Colonic mucosa (tissue), 4 donors: ENCODE measurements around the gene ARID3C. TPM values are rescaled to one million over a fixed set of nuclear protein-coding genes. Genes with fewer than 3 reads are reported as not detected.
"Not testable (repeated sequence)": the region's sequence is repeated elsewhere in the genome, so short reads cannot be mapped to it uniquely, and the experiment has no call there.

Experiments
- DNase-seq: peaks from one replicate; pipeline ENCODE4 v3.0.0-alpha.2; 2020
- H3K27ac ChIP-seq: fragments of 200-600 bp; one replicate; pipeline ENCODE4 v1.8.0; 2021
- H3K27me3 ChIP-seq: fragments of 200-600 bp; one replicate; pipeline ENCODE4 v1.8.0; 2021
- H3K36me3 ChIP-seq: fragments of 200-600 bp; one replicate; pipeline ENCODE4 v1.8.0; 2021
- H3K4me1 ChIP-seq: fragments of 200-600 bp; one replicate; pipeline ENCODE4 v1.8.0; 2021; ENCODE audit warnings: mild to moderate bottlenecking
- H3K4me3 ChIP-seq: fragments of 200-600 bp; one replicate; pipeline ENCODE4 v1.8.0; 2021
- H3K9ac ChIP-seq, 2 donors: one replicate each; pipeline ENCODE4 v1.7.0; 2013; ENCODE audit warnings: control low read depth in 2 of 2, low read depth in 2 of 2, low read length in 2 of 2
- H3K9me3 ChIP-seq: fragments of 200-600 bp; one replicate; pipeline ENCODE4 v1.8.0; 2021
- intact Hi-C: fragments of 100-400 bp; cut with DNase I; formaldehyde crosslinking; loops from one replicate; pipeline ENCODE4 v1.14.1; 2022
- total RNA-seq, 2 donors: library from RNA; stranded (reverse); fragmentation: NEBNext Ultra II Directional in 1 of 2; extraction: Animal tissue kit (Norgen Biotek cat#: 25700) in 1 of 2; gene quantifications; one replicate each; pipeline ENCODE4 v1.2.1, GENCODE V29; 2021
- TF ChIP-seq, protein P1 (sequence below): fragments of 200-600 bp; IDR thresholded peaks from one replicate; pipeline ENCODE4 v1.8.0; 2022; ENCODE audit warnings: antibody characterized with exemption, mild to moderate bottlenecking
- donor health status: healthy.
- donor health status: DM: no; HTN: no; CAD: no.
- donor health status: DM: no; HTN: no; CAD: no.

Gene ARID3C
- total RNA-seq, 2 donors from 2014 or later, result not detected

- Histone ChIP-seq H3K9ac (peak within 1 kb of the TSS; percentile 93 to 95), H3K27me3 (no peaks in the 10 kb centered on the region)
- intact Hi-C loops, result no loop called here
These were observed 17.6 kb upstream of the ARID3C start, which contains the start of gene GALT for GRCh38 chr9:34646211-34647083. GALT (plus strand) TSS chr9:34646675; CDS start chr9:34646705, 30 bp downstream.

DNA sequence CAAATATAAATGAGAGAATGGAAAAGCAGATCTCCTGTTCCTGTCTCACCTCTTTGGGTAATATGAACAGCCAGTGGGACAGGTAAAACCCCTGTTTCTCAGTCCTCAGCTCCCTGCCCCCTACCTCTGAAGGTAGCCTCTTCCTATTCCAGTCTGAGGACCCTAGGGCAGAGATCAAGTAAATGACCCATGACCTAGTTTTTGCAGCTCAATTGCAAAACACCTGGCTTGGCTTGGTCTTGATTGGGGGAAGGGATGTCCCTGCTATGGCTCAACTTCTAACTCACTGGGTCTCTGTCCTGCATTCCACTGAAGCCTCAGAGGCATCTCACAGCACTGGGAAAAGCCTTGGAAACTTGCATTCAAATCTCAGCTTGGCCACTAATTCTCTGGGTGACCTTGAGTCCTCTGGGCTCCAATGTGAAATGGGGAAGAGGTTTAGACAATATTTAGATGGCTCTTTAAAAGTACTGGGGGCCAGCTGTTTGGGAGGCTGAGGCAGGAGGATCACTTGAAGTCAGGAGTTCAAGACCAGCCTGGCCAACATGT lies 16.0 kb upstream of the ARID3C start:
- H3K27me3 ChIP-seq, result no peaks in the 10 kb centered on the region
- TF ChIP-seq, protein P1, sequence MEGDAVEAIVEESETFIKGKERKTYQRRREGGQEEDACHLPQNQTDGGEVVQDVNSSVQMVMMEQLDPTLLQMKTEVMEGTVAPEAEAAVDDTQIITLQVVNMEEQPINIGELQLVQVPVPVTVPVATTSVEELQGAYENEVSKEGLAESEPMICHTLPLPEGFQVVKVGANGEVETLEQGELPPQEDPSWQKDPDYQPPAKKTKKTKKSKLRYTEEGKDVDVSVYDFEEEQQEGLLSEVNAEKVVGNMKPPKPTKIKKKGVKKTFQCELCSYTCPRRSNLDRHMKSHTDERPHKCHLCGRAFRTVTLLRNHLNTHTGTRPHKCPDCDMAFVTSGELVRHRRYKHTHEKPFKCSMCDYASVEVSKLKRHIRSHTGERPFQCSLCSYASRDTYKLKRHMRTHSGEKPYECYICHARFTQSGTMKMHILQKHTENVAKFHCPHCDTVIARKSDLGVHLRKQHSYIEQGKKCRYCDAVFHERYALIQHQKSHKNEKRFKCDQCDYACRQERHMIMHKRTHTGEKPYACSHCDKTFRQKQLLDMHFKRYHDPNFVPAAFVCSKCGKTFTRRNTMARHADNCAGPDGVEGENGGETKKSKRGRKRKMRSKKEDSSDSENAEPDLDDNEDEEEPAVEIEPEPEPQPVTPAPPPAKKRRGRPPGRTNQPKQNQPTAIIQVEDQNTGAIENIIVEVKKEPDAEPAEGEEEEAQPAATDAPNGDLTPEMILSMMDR, result no peak
- H3K9me3 ChIP-seq, result no peaks in the 10 kb centered on the region
- DNase-seq, result no peak
- H3K9ac ChIP-seq, result no peak overlapping the region
- H3K4me3 ChIP-seq, result no peak overlapping the region
- H3K36me3 ChIP-seq, result no peaks in the 10 kb centered on the region
- H3K27ac ChIP-seq, result no peak overlapping the region
- intact Hi-C loops, result no loop called here
- peaks cover 5% of the 10 kb centered on the region for H3K4me1 ChIP-seq

More at GRCh38 chr9:34646211-34647083, 17.6 kb upstream of the ARID3C start, which contains the start of gene GALT:
- Histone ChIP-seq H3K36me3 (no peaks in the 10 kb centered on the region), H3K27ac (peak within 1 kb of the TSS; percentile 97), H3K9me3 (no peaks in the 10 kb centered on the region), H3K4me1 (peaks cover 7% of the 10 kb centered on the region), H3K4me3 (peak within 1 kb of the TSS; percentile 88)
- TF ChIP-seq, protein P1, result peak; percentile 24
- peak; percentile 100 for DNase-seq

DNA sequence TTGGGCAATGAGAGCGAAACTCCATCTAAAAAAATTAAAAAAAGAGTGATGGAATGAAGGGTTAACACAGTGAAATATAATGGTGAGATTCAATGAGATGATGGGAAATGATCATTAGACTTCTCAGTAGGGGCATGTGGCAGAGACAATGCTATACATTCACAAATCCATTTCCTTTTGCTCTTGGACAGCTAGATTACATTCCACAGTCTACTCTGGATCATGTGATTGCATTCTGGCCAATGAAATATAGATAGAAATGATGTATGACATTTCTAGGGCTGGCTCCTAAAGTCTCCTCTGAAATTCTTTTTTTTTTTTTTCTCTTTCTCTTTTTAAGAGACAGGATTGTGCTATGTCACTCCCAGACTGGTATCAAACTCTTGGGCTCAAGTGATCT lies 13.8 kb upstream of the ARID3C start:
- TF ChIP-seq, protein P1, result no peak

DNA sequence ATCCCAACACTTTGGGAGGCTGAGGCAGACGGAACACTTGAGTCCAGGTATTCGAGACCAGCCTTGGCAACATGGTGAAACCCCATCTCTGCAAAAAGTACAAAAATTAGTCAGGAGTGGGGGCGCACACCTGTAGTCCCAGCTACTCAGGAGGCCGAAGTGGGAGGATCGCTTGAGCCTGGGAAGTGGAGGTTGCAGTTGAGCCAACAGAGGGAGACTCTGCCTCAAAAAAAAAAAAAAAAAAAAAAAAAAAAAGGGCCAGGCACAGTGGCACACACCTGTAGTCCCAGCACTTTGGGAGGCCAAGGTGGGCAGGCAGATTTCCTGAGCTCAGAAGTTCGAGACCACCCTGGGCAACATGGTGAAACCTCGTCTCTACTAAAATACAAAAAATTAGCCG lies 10.5 kb upstream of the ARID3C start:
- DNase-seq, H3K4me3 ChIP-seq, H3K36me3 ChIP-seq, H3K27ac ChIP-seq, H3K9me3 ChIP-seq, intact Hi-C loops, H3K4me1 ChIP-seq, H3K9ac ChIP-seq, H3K27me3 ChIP-seq: not testable (repeated sequence)

More for the DNA sequence above, 13.8 kb upstream of the ARID3C start:
- H3K36me3 ChIP-seq, result no peaks in the 10 kb centered on the region
- no peaks in the 10 kb centered on the region for H3K27me3 ChIP-seq
- H3K9ac ChIP-seq, result no peak overlapping the region
- DNase-seq, result no peak
- intact Hi-C loops, result no loop called here
- H3K27ac ChIP-seq, result no peak overlapping the region
- H3K4me3 ChIP-seq, result no peak overlapping the region
- H3K4me1 ChIP-seq, result peaks cover 5% of the 10 kb centered on the region
- no peaks in the 10 kb centered on the region for H3K9me3 ChIP-seq

DNA sequence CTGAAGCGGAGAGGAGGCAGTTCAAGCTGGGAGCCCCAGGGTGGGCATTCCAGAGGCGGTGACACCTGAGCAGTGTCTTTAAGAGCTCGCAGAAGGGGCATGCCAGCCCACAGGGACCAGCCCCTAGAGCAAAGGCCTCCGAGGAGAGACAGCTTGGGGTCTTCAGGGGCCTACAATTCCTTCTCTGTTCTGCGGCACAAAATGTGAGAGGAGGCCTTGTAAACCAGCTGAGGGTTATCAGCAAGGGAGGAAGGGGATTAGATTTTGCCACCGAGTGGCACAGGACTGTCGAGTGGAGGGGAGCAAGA lies 9.2 kb upstream of the ARID3C start:
- Histone ChIP-seq H3K4me3 (peak overlapping the region; percentile 91), H3K27me3 (no peaks in the 10 kb centered on the region), H3K27ac (peak overlapping the region; percentile 82), H3K9me3 (no peaks in the 10 kb centered on the region), H3K4me1 (no peaks in the 10 kb centered on the region), H3K36me3 (no peaks in the 10 kb centered on the region), H3K9ac (peak overlapping the region; percentile 77 to 97)
- no peak for DNase-seq
- intact Hi-C loops, result no loop called here
- TF ChIP-seq, protein P1, result no peak
